Measurements from ENCODE around the gene ACP2. TPM values are rescaled to one million over a fixed set of nuclear protein-coding genes. Genes with fewer than 3 reads are reported as not detected.

ACP2 gene
- total and polyA plus RNA-seq, 10 of the 15 experiments (the other 5 are each of a cell fraction or from before 2014, with no cell fraction given) = 0.98 to 11.7 (median 7.4) TPM

DNA sequence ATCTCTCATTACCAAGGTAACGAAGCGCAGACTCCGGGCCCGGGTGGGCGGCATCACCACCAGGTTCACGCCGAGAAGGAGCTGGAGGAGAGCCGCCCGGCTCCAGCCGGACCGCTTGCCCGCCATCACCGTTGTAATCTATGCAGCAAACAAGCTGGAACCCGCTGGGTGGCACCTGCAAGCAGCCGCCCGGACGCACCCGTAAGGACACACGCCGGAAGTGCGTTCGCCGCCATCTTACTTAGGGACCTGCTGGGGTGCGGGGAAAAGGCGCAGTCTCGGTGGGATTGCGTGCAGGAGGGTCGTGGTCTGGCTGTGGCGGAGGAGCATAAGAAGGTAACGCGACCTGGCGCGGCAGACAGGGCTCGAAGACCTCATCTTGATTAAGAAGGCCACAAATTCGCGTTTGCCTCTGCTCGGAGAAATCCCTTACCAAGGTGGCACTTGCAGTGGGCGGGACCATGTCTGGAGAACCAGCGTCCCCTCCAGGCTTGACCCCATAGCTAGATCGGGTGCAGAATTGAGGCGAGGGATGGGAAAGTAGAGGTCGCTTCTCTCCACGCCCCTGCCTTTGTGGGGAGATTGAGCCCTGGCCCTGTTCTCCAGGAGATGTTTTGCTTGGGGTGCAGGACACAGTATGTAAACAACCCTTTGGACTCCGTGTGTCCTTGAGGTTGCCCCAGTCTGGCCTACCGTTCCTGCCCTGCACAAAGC, at the start of gene ACP2 (continued):
- TF ChIP-seq POLR2AphosphoS2 (IDR thresholded peaks at IDR 0.05; ENCODE audit: low read depth, low read length) (0 out of 2 replicates have a peak, but pooled peaks have one; percentile 78), ZNF384 (IDR thresholded peaks at IDR 0.05; ENCODE audit: borderline replicate concordance, low read depth, low read length) (no peak), SUPT20H (IDR thresholded peaks at IDR 0.05; ENCODE audit: borderline replicate concordance, control insufficient read depth, low read depth, low read length) (no peak), MTA2 (IDR thresholded peaks at IDR 0.05; ENCODE audit: low read depth) (no peak), PAX5 (IDR thresholded peaks at IDR 0.05; ENCODE audit: borderline replicate concordance, low read depth, low read length) (peak; percentile 27; the same call in 1 of the 2 replicates), RBBP5 (conservative IDR thresholded peaks at IDR 0.05) (no peak), EED (IDR thresholded peaks at IDR 0.05; ENCODE audit: low read depth) (peak; percentile 54), ZNF274 (IDR thresholded peaks at IDR 0.05; ENCODE audit: insufficient read depth, insufficient read length) (no peak), BRCA1 (IDR thresholded peaks at IDR 0.05; ENCODE audit: low read depth, low read length) (no peak), SIX5 (IDR thresholded peaks at IDR 0.05; ENCODE audit: low read depth, low read length, severe bottlenecking) (peak; percentile 95), GABPA (IDR thresholded peaks at IDR 0.05; ENCODE audit: low read depth) (peak; percentile 100), REST (IDR thresholded peaks at IDR 0.05; ENCODE audit: low read depth, low read length) (0 out of 2 replicates have a peak, but pooled peaks have one; percentile 32), TBL1XR1 (IDR thresholded peaks at IDR 0.05; ENCODE audit: low read depth, low read length) (0 out of 2 replicates have a peak, but pooled peaks have one; percentile 30), ZBTB33 (IDR thresholded peaks at IDR 0.05) (peak; percentile 49; the same call in 1 of the 2 replicates), HCFC1 (IDR thresholded peaks at IDR 0.05; ENCODE audit: low read length) (peak; percentile 95), BCL11A (IDR thresholded peaks at IDR 0.05; ENCODE audit: low read depth, low read length) (peak; percentile 3; the same call in 1 of the 2 replicates), FOXK2 (IDR thresholded peaks at IDR 0.05) (0 out of 2 replicates have a peak, but pooled peaks have one; percentile 27)
- TF ChIP-seq, protein P1, sequence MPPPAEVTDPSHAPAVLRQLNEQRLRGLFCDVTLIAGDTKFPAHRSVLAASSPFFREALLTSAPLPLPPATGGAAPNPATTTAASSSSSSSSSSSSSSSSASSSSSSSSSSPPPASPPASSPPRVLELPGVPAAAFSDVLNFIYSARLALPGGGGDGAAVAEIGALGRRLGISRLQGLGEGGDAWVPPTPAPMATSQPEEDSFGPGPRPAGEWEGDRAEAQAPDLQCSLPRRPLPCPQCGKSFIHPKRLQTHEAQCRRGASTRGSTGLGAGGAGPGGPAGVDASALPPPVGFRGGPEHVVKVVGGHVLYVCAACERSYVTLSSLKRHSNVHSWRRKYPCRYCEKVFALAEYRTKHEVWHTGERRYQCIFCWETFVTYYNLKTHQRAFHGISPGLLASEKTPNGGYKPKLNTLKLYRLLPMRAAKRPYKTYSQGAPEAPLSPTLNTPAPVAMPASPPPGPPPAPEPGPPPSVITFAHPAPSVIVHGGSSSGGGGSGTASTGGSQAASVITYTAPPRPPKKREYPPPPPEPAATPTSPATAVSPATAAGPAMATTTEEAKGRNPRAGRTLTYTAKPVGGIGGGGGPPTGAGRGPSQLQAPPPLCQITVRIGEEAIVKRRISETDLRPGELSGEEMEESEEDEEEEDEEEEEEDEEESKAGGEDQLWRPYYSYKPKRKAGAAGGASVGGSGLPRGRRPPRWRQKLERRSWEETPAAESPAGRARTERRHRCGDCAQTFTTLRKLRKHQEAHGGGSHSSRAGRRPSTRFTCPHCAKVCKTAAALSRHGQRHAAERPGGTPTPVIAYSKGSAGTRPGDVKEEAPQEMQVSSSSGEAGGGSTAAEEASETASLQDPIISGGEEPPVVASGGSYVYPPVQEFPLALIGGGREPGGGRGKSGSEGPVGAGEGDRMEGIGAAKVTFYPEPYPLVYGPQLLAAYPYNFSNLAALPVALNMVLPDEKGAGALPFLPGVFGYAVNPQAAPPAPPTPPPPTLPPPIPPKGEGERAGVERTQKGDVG (CRISPR knock-in tag; IDR thresholded peaks at IDR 0.05) = no peak
- TF ChIP-seq, protein P2, sequence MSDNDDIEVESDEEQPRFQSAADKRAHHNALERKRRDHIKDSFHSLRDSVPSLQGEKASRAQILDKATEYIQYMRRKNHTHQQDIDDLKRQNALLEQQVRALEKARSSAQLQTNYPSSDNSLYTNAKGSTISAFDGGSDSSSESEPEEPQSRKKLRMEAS (IDR thresholded peaks at IDR 0.05; ENCODE audit: low read depth, low read length) = peak; percentile 58; the same call in 1 of the 2 replicates
- TF ChIP-seq, protein P3, sequence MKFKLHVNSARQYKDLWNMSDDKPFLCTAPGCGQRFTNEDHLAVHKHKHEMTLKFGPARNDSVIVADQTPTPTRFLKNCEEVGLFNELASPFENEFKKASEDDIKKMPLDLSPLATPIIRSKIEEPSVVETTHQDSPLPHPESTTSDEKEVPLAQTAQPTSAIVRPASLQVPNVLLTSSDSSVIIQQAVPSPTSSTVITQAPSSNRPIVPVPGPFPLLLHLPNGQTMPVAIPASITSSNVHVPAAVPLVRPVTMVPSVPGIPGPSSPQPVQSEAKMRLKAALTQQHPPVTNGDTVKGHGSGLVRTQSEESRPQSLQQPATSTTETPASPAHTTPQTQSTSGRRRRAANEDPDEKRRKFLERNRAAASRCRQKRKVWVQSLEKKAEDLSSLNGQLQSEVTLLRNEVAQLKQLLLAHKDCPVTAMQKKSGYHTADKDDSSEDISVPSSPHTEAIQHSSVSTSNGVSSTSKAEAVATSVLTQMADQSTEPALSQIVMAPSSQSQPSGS (IDR thresholded peaks at IDR 0.05; ENCODE audit: low read length) = no peak

Data from GM12878 (cell line).